H1 (cell line): ENCODE measurements around the gene HIVEP3. TPM values are rescaled to one million over a fixed set of nuclear protein-coding genes. Genes with fewer than 3 reads are reported as not detected.

Experiments
- CTCF ChIA-PET: fragments of 300-600 bp; sonication (Branson Sonifier 250); formaldehyde crosslinking; loops from one replicate; lab custom pipeline; 2021; ENCODE audit not compliant: partially characterized antibody; lab: Charles Lee
- POLR2A ChIA-PET: fragments of 300-600 bp; sonication (Branson Sonifier 250); formaldehyde crosslinking; loops from one replicate; lab custom pipeline; 2021; ENCODE audit warnings: inconsistent platforms; ENCODE audit not compliant: partially characterized antibody; lab: Charles Lee
- DNase-seq, 2 experiments: peaks; one replicate each; pipeline versions ENCODE4 v3.0.0 to v3.0.0-alpha.2; 2010 to 2022; ENCODE audit warnings: low spot score in 2 of 2, low read depth in 1 of 2, mixed read lengths in 1 of 2
- FAIRE-seq: peaks from 2 replicates; lab custom pipeline; 2011; peaks lifted over from hg19 to GRCh38; lab: Jason Lieb, UNC
- H2AFZ ChIP-seq: 2 replicates; pipeline ENCODE4 v1.8.1; 2012; ENCODE audit warnings: low read length, inconsistent platforms
- H2AK5ac ChIP-seq: 2 replicates; pipeline ENCODE4 v1.6.1; 2013; ENCODE audit warnings: low read depth, low read length
- H2BK120ac ChIP-seq: replicated peaks from 2 replicates; pipeline ENCODE3; 2013; ENCODE audit warnings: low read depth, low read length, inconsistent platforms
- H2BK12ac ChIP-seq: 2 replicates; pipeline ENCODE4 v1.6.1; 2013; ENCODE audit warnings: low read depth, low read length
- H2BK15ac ChIP-seq: 2 replicates; pipeline ENCODE4 v1.6.1; 2013; ENCODE audit warnings: low read length
- H2BK20ac ChIP-seq: 2 replicates; pipeline ENCODE4 v1.6.1; 2013; ENCODE audit warnings: low read length
- H2BK5ac ChIP-seq: 2 replicates; pipeline ENCODE4 v1.6.1; 2013; ENCODE audit warnings: low read depth, low read length
- H3K14ac ChIP-seq: 2 replicates; pipeline ENCODE4 v1.6.1; 2013; ENCODE audit warnings: inconsistent platforms; ENCODE audit not compliant: insufficient read length
- H3K18ac ChIP-seq: 2 replicates; pipeline ENCODE4 v1.6.1; 2013; ENCODE audit warnings: low read length; ENCODE audit errors: extremely low read depth
- H3K23ac ChIP-seq: 2 replicates; pipeline ENCODE4 v1.6.1; 2013; ENCODE audit warnings: inconsistent platforms; ENCODE audit not compliant: insufficient read length
- H3K23me2 ChIP-seq: 2 replicates; pipeline ENCODE4 v1.6.1; 2013; ENCODE audit warnings: low read depth, low read length
- H3K27ac ChIP-seq: 2 replicates; pipeline ENCODE4 v1.6.1; 2011; ENCODE audit warnings: low read depth, low read length, inconsistent platforms
- H3K27me3 ChIP-seq, 4 experiments: replicated peaks in 1 of 4; 1 replicate in 1 of 4; 2 replicates in 3 of 4; pipeline versions ENCODE4 v1.6.1 to v1.8.1; 2011 to 2013; ENCODE audit warnings: low read length in 3 of 4, mild to moderate bottlenecking in 3 of 4, inconsistent platforms in 2 of 4, mixed read lengths in 2 of 4, moderate library complexity in 1 of 4; ENCODE audit not compliant: control insufficient read depth in 3 of 4, insufficient read depth in 3 of 4; ENCODE audit errors: extremely low read depth in 1 of 4
- H3K36me3 ChIP-seq, 4 experiments: 2 replicates each; pipeline versions ENCODE4 v1.6.1 to v1.8.1; 2011 to 2013; ENCODE audit warnings: mild to moderate bottlenecking in 4 of 4, low read length in 3 of 4, moderate library complexity in 2 of 4, control low read depth in 1 of 4, inconsistent platforms in 1 of 4; ENCODE audit not compliant: insufficient read depth in 4 of 4, control insufficient read depth in 2 of 4
- H3K4ac ChIP-seq: replicated peaks from 2 replicates; pipeline ENCODE3; 2013; ENCODE audit warnings: low read length, low read depth, mixed read lengths, inconsistent platforms; ENCODE audit not compliant: insufficient read length
- H3K4me1 ChIP-seq, 4 experiments: replicated peaks in 1 of 4; 1 replicate in 1 of 4; 2 replicates in 3 of 4; pipeline versions ENCODE4 v1.6.1 to v1.8.1; 2011 to 2013; ENCODE audit warnings: low read length in 3 of 4, inconsistent platforms in 2 of 4, mixed read lengths in 1 of 4; ENCODE audit not compliant: insufficient read depth in 4 of 4, control insufficient read depth in 3 of 4
- H3K4me2 ChIP-seq, 2 experiments: 2 replicates each; pipeline versions ENCODE4 v1.6.1 to v1.8.1; 2011 to 2013; ENCODE audit warnings: low read depth in 2 of 2, low read length in 2 of 2, control low read depth in 1 of 2, inconsistent platforms in 1 of 2, mild to moderate bottlenecking in 1 of 2; ENCODE audit not compliant: insufficient read depth in 1 of 2
- H3K4me3 ChIP-seq, 4 experiments: fragments of 200-600, 300-600 bp in 1 of 4; sonication (generic), shearing (Covaris generic), sonication (Bioruptor Twin) in 1 of 4; 2 replicates each; pipeline versions ENCODE4 v1.5.1 to v1.8.1; 2011 to 2016; ENCODE audit warnings: low read length in 4 of 4, low read depth in 3 of 4, control low read depth in 2 of 4, inconsistent platforms in 2 of 4, mild to moderate bottlenecking in 2 of 4, mixed read lengths in 1 of 4, moderate library complexity in 1 of 4; ENCODE audit not compliant: insufficient read depth in 2 of 4; ENCODE audit errors: extremely low read depth in 1 of 4
- H3K56ac ChIP-seq: replicated peaks from 2 replicates; pipeline ENCODE3; 2013; ENCODE audit warnings: low read depth, mild to moderate bottlenecking, mixed read lengths, low read length, inconsistent platforms; ENCODE audit not compliant: insufficient read length
- H3K79me1 ChIP-seq: 2 replicates; pipeline ENCODE4 v1.6.1; 2013; ENCODE audit warnings: low read depth, low read length, control low read depth
- H3K79me2 ChIP-seq, 2 experiments: 2 replicates each; pipeline versions ENCODE4 v1.6.1 to v1.8.1; 2012 to 2013; ENCODE audit warnings: low read length in 2 of 2, mild to moderate bottlenecking in 2 of 2, inconsistent platforms in 1 of 2; ENCODE audit not compliant: insufficient read depth in 2 of 2, control insufficient read depth in 1 of 2
- H3K9ac ChIP-seq, 4 experiments: replicated peaks in 1 of 4; 1 replicate in 1 of 4; 2 replicates in 3 of 4; pipeline versions ENCODE4 v1.6.1 to v1.8.1; 2011 to 2013; ENCODE audit warnings: low read depth in 3 of 4, low read length in 3 of 4, control low read depth in 2 of 4, mild to moderate bottlenecking in 2 of 4, moderate library complexity in 2 of 4, inconsistent platforms in 1 of 4; ENCODE audit errors: extremely low read depth in 1 of 4
- H3K9me3 ChIP-seq, 2 experiments: 2 replicates each; pipeline versions ENCODE4 v1.6.1 to v1.8.1; 2012 to 2013; ENCODE audit warnings: mild to moderate bottlenecking in 2 of 2, moderate library complexity in 2 of 2, control low read depth in 1 of 2, inconsistent platforms in 1 of 2, low read depth in 1 of 2, low read length in 1 of 2, mixed read lengths in 1 of 2; ENCODE audit not compliant: insufficient read depth in 2 of 2
- H4K20me1 ChIP-seq, 2 experiments: replicated peaks in 1 of 2; 2 replicates each; pipeline versions ENCODE3 to v1.8.1; 2011 to 2013; ENCODE audit warnings: inconsistent platforms in 2 of 2, low read length in 2 of 2, mild to moderate bottlenecking in 1 of 2; ENCODE audit not compliant: insufficient read depth in 2 of 2, control insufficient read depth in 1 of 2
- H4K5ac ChIP-seq: 2 replicates; pipeline ENCODE4 v1.6.1; 2013; ENCODE audit warnings: low read length, low read depth, mixed read lengths, inconsistent platforms; ENCODE audit not compliant: insufficient read length
- H4K8ac ChIP-seq: 2 replicates; pipeline ENCODE4 v1.8.0; 2013; ENCODE audit warnings: mild to moderate bottlenecking, moderate library complexity, low read length, inconsistent platforms; ENCODE audit not compliant: insufficient read depth; ENCODE audit errors: extremely low read depth
- H4K91ac ChIP-seq: replicated peaks from 2 replicates; pipeline ENCODE3; 2013; ENCODE audit warnings: low read length, mixed read lengths, inconsistent platforms; ENCODE audit not compliant: insufficient read length
- KDM4A ChIP-seq: IDR thresholded peaks from one replicate; pipeline ENCODE4 v1.7.1; 2012; ENCODE audit warnings: low read depth, mild to moderate bottlenecking, moderate library complexity, low read length, inconsistent platforms; ENCODE audit not compliant: severe bottlenecking
- RBBP5 ChIP-seq: IDR thresholded peaks from 2 replicates; pipeline ENCODE4 v1.7.1; 2012; ENCODE audit warnings: low read depth, mild to moderate bottlenecking, inconsistent platforms, low read length, moderate library complexity, borderline replicate concordance
- RFX5 ChIP-seq: IDR thresholded peaks from 2 replicates; pipeline ENCODE4 v1.6.1; 2011; ENCODE audit warnings: low read depth, low read length, improper control_type of control experiment, borderline replicate concordance
- SIN3A ChIP-seq, 2 experiments: IDR thresholded peaks in 1 of 2; conservative IDR thresholded peaks in 1 of 2; 2 replicates each; pipeline ENCODE4 v1.6.1; 2011 to 2012; ENCODE audit warnings: low read length in 2 of 2, improper control_type of control experiment in 1 of 2, low read depth in 1 of 2, mild to moderate bottlenecking in 1 of 2
- TAF1 ChIP-seq: IDR thresholded peaks from 2 replicates; pipeline ENCODE4 v1.6.1; 2011; ENCODE audit warnings: mild to moderate bottlenecking, low read depth, low read length
- WGBS, 2 experiments: shearing (Covaris generic) in 1 of 2; methylation state at CpG; one replicate each; pipeline versions ENCODE4 v1.1.6 to v1.1.7; 2013 to 2015; ENCODE audit warnings: low lambda C conversion rate in 2 of 2, mixed read lengths in 2 of 2, inconsistent platforms in 1 of 2, low coverage in 1 of 2, missing lambda C conversion rate in 1 of 2; ENCODE audit not compliant: insufficient replicate concordance in 2 of 2, insufficient coverage in 1 of 2, insufficient read length in 1 of 2; ENCODE audit errors: extremely low coverage in 1 of 2, missing lambda C conversion rate in 1 of 2; 5-methylcytosine and 5-hydroxymethylcytosine counted together
- polyA plus RNA-seq, 7 experiments: library from polyadenylated mRNA; depleted of rRNA in 3 of 7; stranded (reverse) in 5 of 7; unstranded in 2 of 7; fragments of >200 nt in 5 of 7; fragments of 200-250 nt in 2 of 7; gene quantifications; 1 replicate in 5 of 7; 2 replicates in 1 of 7; 4 replicates in 1 of 7; pipeline versions ENCODE4 v1.2.1 to v1.2.3, GENCODE V29; 2011 to 2013; ENCODE audit warnings: missing spikeins in 2 of 7, mixed read lengths in 2 of 7
- total RNA-seq: library from RNA; stranded (reverse); fragmentation: NEBNext Ultra II Directional; extraction: Animal tissue kit (Norgen Biotek cat#: 25700); gene quantifications from 2 replicates; pipeline ENCODE4 v1.2.1, GENCODE V29; 2021
- TF ChIP-seq, protein P1 (sequence below): IDR thresholded peaks from 2 replicates; pipeline ENCODE4 v1.6.1; 2012; ENCODE audit warnings: inconsistent platforms
- TF ChIP-seq, protein P2 (sequence below), 3 experiments: IDR thresholded peaks; 1 replicate in 2 of 3; 2 replicates in 1 of 3; pipeline versions ENCODE4 v1.5.1 to v1.6.1; 2011; ENCODE audit warnings: low read length in 3 of 3, mild to moderate bottlenecking in 3 of 3, inconsistent platforms in 2 of 3, low read depth in 1 of 3, moderate library complexity in 1 of 3; ENCODE audit not compliant: insufficient read depth in 1 of 3; ENCODE audit errors: control extremely low read depth in 1 of 3

The HIVEP3 gene
- total and polyA plus RNA-seq, 2 of the 8 experiments (the other 6 are each of a cell fraction or from before 2014, with no cell fraction given), result 0.24 to 0.69 TPM

DNA sequence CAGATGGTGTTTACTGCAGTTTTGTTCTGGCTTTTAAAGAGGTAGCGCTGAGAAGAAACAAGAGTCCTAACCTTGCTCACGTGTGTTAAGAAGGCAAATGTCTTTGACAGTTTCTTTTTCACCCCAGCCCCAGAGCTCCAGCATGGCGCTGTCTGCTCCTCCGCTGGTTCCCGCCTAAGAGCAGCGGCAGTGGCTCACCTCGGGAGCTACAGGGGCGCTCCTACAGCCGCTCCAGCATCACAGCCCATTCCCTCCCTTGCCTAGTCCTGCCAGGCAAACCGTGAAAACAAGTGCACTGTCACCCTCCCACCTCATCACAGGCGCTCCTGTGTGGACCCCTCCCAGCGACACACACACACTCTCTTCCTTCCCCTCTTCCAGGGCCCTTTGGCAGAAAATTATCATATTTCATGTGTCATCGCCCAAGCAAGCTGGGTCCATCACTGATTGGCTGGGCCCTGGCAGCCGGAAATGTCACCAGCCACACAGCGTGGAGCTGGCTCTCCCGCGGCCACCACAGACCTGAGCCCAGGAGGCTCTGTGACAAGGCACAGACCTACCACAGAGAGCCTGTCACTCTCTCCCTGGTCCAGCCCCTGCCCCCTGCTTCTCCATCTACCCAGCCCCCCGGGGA is 1.2 kb upstream of the HIVEP3 start:
- Histone ChIP-seq H3K18ac (no peak overlapping the region), H3K36me3 (no peaks in the 10 kb centered on the region), H3K23me2 (peaks cover 7% of the 10 kb centered on the region), H2BK120ac (no peak overlapping the region), H2BK5ac (no peak overlapping the region), H4K5ac (no peak overlapping the region), H2AFZ (peak overlapping the region; percentile 42; the same call in 1 of the 2 replicates), H4K91ac (no peak overlapping the region), H3K23ac (no peak overlapping the region), H3K4me2 (peak overlapping the region; percentile 81 to 95), H3K27me3 (peaks cover 14 to 36% (median 30%) of the 10 kb centered on the region in 4 experiments), H4K20me1 (peaks cover 0 to 1% of the 10 kb centered on the region in 2 experiments), H3K4me1 (peaks cover 8 to 22% (median 12%) of the 10 kb centered on the region in 4 experiments), H3K79me1 (no peaks in the 10 kb centered on the region), H3K4ac (no peak overlapping the region), H2BK15ac (no peak overlapping the region), H2BK20ac (no peak overlapping the region), H3K14ac (no peak overlapping the region), H3K56ac (no peak overlapping the region), H2BK12ac (peak overlapping the region; percentile 65; the same call in 1 of the 2 replicates), H2AK5ac (no peak overlapping the region), H4K8ac (no peak overlapping the region), H3K79me2 (no peaks in the 10 kb centered on the region), H3K9ac (no peak overlapping the region), H3K27ac (no peak overlapping the region), H3K4me3 (peak overlapping the region; percentile 27 to 57 (median 38); a peak in 7 of 8 replicates), H3K9me3 (peaks cover 0 to 4% of the 10 kb centered on the region in 2 experiments; a peak in 2 of 4 replicates)
- DNase-seq (peak in 1 of 2 experiments; percentile 59), FAIRE-seq (no peak)
- 9% methylated on average over 18 of the region's 18 CpGs; no CpG with 5 or more reads in 1 of the 2 experiments for WGBS, 2 experiments
- ChIA-PET POLR2A (interaction anchor here (1.3 kb wide), 1 partner anchor 10 kb away, joined by 3 read pairs; no protein-coding TSS in a partner anchor), CTCF (interaction anchor here (0.5 to 2.0 kb wide), 5 partner anchors 11 to 494 kb away, joined by 3 to 8 read pairs (median 3); no protein-coding TSS in a partner anchor)
- TF ChIP-seq RFX5, result no peak
- TF ChIP-seq SIN3A (conservative IDR thresholded peaks at IDR 0.05 in 1 of 2, IDR thresholded peaks at IDR 0.05 in 1 of 2; ENCODE audit: low read depth in 1 of 2, low read length in 2 of 2), result 0 out of 4 replicates have a peak, but pooled peaks have one; percentile 30 to 62
- TF ChIP-seq, protein P1, sequence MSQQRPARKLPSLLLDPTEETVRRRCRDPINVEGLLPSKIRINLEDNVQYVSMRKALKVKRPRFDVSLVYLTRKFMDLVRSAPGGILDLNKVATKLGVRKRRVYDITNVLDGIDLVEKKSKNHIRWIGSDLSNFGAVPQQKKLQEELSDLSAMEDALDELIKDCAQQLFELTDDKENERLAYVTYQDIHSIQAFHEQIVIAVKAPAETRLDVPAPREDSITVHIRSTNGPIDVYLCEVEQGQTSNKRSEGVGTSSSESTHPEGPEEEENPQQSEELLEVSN, result peak; percentile 83
- 0 out of 2 replicates have a peak, but pooled peaks have one; percentile 27 for TF ChIP-seq TAF1
- TF ChIP-seq RBBP5, result no peak
- TF ChIP-seq, protein P2, sequence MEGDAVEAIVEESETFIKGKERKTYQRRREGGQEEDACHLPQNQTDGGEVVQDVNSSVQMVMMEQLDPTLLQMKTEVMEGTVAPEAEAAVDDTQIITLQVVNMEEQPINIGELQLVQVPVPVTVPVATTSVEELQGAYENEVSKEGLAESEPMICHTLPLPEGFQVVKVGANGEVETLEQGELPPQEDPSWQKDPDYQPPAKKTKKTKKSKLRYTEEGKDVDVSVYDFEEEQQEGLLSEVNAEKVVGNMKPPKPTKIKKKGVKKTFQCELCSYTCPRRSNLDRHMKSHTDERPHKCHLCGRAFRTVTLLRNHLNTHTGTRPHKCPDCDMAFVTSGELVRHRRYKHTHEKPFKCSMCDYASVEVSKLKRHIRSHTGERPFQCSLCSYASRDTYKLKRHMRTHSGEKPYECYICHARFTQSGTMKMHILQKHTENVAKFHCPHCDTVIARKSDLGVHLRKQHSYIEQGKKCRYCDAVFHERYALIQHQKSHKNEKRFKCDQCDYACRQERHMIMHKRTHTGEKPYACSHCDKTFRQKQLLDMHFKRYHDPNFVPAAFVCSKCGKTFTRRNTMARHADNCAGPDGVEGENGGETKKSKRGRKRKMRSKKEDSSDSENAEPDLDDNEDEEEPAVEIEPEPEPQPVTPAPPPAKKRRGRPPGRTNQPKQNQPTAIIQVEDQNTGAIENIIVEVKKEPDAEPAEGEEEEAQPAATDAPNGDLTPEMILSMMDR (IDR thresholded peaks at IDR 0.05; ENCODE audit: control extremely low read depth in 1 of 3, insufficient read depth in 1 of 3, low read depth in 1 of 3, low read length in 3 of 3), result peak in 1 of 3 experiments; percentile 9; a peak in 1 of 4 replicates
- peak; percentile 14 for TF ChIP-seq KDM4A
